ENCODE results near the gene RGS11.
"Not testable (repeated sequence)": the region's sequence is repeated elsewhere in the genome, so short reads cannot be mapped to it uniquely, and the experiment has no call there.

The RGS11 gene

DNA sequence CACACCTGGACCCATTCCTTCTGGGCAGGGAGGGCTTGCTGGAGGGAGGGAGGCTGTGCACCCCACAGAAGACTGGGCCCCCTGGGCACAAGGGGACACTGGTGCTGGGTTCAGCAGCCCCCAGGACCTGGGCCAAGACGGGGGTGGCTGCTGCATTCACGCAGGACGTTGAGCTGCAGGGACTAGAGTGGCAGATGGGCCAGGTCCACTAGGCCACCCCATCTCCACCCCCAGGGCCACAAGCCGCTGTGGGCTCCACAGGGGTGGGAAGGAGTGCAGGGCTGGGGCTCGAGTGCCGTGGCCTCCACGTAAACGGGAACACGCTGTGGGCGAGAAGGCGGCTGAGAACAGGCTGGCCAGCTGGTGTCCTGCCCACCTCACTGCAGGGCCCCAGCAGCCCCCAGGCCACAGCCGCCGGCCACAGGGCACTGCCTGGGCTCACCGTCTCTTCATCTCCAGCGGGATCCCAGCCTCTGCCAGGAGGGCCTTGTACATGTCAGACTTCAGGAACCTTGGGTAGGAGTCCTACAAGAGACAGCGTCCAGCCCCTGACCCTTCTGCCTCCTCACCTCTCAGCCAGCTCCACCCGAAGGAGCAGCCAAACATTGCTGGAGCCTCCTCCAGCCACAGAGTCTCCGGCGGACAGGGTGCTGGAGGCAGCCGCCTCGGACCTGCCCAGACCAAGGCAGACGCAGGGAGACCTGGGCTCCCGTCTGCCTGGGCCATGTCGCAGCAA, 6.5 kb downstream of the RGS11 start:
- Histone ChIP-seq H3K36me3 (replicated peaks) (no peaks in the 10 kb centered on the region), H3K27ac (no peak overlapping the region), H3K4me3 (ENCODE audit: low read depth, low read length) (no peak overlapping the region), H3K27me3 (replicated peaks) (no peaks in the 10 kb centered on the region)
- in situ Hi-C loops (cut with HindIII; ENCODE audit: low pct_ligation_motif_present, low sequenced_read_pairs): no loop called here
- TF ChIP-seq, protein P1, sequence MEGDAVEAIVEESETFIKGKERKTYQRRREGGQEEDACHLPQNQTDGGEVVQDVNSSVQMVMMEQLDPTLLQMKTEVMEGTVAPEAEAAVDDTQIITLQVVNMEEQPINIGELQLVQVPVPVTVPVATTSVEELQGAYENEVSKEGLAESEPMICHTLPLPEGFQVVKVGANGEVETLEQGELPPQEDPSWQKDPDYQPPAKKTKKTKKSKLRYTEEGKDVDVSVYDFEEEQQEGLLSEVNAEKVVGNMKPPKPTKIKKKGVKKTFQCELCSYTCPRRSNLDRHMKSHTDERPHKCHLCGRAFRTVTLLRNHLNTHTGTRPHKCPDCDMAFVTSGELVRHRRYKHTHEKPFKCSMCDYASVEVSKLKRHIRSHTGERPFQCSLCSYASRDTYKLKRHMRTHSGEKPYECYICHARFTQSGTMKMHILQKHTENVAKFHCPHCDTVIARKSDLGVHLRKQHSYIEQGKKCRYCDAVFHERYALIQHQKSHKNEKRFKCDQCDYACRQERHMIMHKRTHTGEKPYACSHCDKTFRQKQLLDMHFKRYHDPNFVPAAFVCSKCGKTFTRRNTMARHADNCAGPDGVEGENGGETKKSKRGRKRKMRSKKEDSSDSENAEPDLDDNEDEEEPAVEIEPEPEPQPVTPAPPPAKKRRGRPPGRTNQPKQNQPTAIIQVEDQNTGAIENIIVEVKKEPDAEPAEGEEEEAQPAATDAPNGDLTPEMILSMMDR (IDR thresholded peaks at IDR 0.05; ENCODE audit: low read depth, low read length, missing control alignments): no peak
- DNase-seq: no peak

DNA sequence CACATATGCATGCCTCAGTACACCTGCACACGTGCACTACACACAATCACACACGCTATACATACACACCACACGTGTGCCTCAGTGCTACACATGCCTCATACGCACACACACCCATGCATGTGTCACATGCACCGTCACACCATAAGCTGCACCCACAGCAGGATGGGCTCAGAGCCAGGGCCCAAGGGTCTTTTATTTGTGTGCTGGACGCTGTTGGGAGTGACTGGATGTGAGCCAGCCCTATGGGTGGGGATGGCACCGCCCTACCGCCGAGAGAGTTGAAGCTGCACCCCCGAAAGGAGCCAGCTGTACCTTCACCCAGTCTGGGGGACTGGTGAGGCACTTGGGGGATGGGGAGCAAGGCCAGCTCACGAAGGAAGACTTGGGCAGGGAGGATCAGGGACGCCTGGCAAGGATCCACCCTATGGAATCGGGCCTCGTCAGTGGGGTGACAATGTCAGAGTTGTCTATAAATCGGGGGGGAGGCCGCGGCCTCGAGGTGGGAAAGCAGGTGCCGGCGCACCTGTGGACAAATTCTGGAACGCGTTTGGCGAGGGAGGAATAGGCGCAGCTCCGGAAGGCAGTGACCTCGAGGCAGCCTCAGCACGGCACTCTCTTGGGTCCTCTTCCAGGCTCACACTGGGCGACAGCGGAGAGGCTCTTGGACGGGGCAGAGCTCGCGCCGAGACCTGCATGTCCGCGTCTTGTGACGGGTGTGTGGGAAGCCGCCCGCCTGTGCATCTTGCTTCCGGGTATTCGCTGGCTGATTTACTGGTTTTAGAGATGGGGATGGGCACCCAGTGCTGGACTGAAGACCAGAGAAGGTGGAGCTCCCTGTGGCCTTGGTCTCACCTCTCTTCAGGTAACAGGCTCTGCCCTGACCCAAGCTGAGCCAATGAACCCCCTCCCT, 7.3 kb downstream of the RGS11 start:
- in situ Hi-C loops (cut with HindIII; ENCODE audit: low pct_ligation_motif_present, low sequenced_read_pairs): no loop called here
- H3K36me3 ChIP-seq (replicated peaks): peaks cover 6% of the 10 kb centered on the region
- TF ChIP-seq, protein P1 (IDR thresholded peaks at IDR 0.05; ENCODE audit: low read depth, low read length, missing control alignments): no peak
- H3K4me3 ChIP-seq (ENCODE audit: low read depth, low read length): no peak overlapping the region
- no peak overlapping the region for H3K27ac ChIP-seq
- H3K27me3 ChIP-seq (replicated peaks): no peaks in the 10 kb centered on the region
- DNase-seq: no peak

DNA sequence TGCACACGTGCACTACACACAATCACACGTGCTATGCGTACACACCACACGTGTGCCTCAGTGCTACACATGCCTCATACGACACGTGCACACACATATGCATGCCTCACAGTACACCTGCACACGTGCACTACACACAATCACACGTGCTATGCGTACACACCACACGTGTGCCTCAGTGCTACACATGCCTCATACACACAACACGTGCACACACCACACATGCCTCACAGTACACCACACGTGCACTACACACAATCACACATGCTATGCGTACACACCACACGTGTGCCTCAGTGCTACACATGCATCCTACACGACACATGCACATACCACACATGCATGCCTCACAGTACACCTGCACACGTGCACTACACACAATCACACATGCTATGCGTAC, 8.2 kb downstream of the RGS11 start:
- DNase-seq; H3K4me3 ChIP-seq (ENCODE audit: low read depth, low read length); H3K27me3 ChIP-seq (replicated peaks); H3K36me3 ChIP-seq (replicated peaks); in situ Hi-C loops (cut with HindIII; ENCODE audit: low pct_ligation_motif_present, low sequenced_read_pairs); H3K27ac ChIP-seq: not testable (repeated sequence)

DNA sequence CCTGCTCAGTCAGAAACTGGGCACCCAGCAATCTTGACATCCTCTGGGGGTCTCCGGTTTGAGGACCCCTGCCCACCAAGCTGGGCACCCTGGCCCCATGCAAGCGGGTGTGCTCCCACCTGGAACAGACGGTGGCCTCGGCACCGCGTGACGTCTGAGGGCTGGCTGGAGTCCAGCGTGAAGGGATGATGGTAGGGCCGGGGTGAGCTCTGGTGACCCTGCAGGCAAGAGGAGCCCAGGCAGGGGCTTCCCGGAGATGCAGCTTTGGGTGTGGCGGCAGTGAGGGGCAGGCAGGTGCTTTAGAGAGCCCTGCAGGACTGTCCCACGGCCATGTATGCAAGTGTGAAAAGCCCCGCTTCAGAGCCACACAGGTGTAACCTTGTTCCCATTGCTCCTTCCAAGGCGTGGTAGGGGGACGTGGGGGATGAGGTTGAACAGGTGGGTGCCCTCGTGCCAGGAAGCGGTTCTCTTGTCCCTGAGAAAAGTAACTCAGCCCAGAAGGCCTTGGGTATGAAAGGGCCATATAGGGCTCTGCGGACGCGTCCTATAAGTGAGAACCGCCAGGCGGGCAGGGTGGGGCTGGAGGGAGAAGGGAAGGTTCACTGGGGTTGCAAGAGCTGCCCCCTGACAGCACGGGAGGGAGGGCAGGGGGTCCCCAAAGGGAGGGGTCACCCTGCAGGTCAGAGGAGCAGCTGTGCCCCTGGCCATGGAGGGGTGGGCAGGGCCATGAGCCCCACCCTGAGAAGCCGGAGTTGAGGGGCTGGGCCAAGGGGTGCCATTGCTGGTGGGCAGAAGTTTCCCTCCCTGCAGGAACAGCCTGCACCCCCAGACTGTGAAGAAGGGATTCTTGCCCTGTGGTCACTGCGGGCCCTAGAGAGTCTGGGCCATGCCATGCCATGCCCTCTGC, 9.2 kb downstream of the RGS11 start:
- TF ChIP-seq, protein P1 (IDR thresholded peaks at IDR 0.05; ENCODE audit: low read depth, low read length, missing control alignments): no peak
- H3K36me3 ChIP-seq (replicated peaks): peaks cover 16% of the 10 kb centered on the region
- no peak overlapping the region for H3K27ac ChIP-seq
- in situ Hi-C loops (cut with HindIII; ENCODE audit: low pct_ligation_motif_present, low sequenced_read_pairs): no loop called here
- H3K4me3 ChIP-seq (ENCODE audit: low read depth, low read length): no peak overlapping the region
- no peak for DNase-seq
- no peaks in the 10 kb centered on the region for H3K27me3 ChIP-seq (replicated peaks)

DNA sequence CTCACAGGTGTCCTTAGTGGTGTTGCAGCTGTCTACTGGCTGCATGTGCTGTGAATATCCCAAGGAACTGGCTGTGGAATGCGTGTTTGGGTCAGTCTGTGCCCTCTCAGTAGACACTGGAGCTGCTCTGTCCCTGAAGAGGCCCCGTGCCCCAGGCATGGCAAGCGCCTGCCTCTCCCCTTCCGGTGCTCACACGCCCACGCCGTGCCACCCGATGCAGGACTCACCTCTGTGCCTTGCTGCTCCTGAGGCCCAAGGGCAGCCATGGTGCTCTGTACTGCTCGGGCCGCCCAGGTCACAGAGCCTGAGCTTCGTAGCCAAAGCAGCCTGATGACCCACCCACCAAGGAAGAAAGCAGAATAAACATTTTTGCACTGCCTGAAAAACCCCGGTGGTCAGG, 10.0 kb downstream of the RGS11 start:
- no peak for DNase-seq
- TF ChIP-seq, protein P1 (IDR thresholded peaks at IDR 0.05; ENCODE audit: low read depth, low read length, missing control alignments): no peak
- Histone ChIP-seq H3K4me3 (ENCODE audit: low read depth, low read length) (no peak overlapping the region), H3K27ac (no peak overlapping the region), H3K27me3 (replicated peaks) (no peaks in the 10 kb centered on the region), H3K36me3 (replicated peaks) (peaks cover 19% of the 10 kb centered on the region)
- in situ Hi-C loops (cut with HindIII; ENCODE audit: low pct_ligation_motif_present, low sequenced_read_pairs): no loop called here

Data from brain microvascular endothelial cell (primary cell).